Measurements from ENCODE around the gene ITGA7. TPM values are rescaled to one million over a fixed set of nuclear protein-coding genes. Genes with fewer than 3 reads are reported as not detected.

The ITGA7 gene
- total and polyA plus RNA-seq, 4 donors: 34.4 to 115 (median 66.4) TPM

DNA sequence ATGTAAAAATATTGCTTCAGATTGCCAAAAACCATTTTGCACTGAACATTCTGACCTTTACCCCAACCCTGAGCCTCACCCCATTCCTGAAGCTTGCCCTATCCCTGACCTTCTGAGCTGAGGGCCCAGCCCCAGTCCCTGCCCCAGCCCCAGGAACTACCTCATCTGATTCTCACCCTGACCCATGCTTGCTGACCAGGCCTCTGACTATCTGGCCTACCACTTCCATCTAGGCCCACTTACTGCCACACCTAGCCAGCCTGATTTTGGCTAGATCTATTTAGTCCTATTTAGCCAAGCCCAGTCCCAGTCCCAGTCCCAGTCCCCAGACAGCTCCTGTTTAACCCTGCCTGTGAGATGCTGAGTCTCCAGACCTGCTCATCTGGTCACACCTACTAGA lies 37.4 kb downstream of the ITGA7 start:
- DNase-seq (ENCODE audit: low read depth in 4 of 6, low spot score in 6 of 6): no peak
- Histone ChIP-seq H3K9me3 (ENCODE audit: control insufficient read depth, insufficient read depth, low read length) (no peaks in the 10 kb centered on the region), H3K27me3 (ENCODE audit: control insufficient read depth, insufficient read depth, low read length) (no peaks in the 10 kb centered on the region), H3K36me3 (ENCODE audit: control insufficient read depth, insufficient read depth, low read length) (no peaks in the 10 kb centered on the region), H3K4me1 (ENCODE audit: control insufficient read depth, insufficient read depth, low read length) (no peaks in the 10 kb centered on the region), H3K27ac (ENCODE audit: low read depth, low read length) (no peak overlapping the region), H3K4me3 (ENCODE audit: low read depth, low read length) (no peak overlapping the region)

DNA sequence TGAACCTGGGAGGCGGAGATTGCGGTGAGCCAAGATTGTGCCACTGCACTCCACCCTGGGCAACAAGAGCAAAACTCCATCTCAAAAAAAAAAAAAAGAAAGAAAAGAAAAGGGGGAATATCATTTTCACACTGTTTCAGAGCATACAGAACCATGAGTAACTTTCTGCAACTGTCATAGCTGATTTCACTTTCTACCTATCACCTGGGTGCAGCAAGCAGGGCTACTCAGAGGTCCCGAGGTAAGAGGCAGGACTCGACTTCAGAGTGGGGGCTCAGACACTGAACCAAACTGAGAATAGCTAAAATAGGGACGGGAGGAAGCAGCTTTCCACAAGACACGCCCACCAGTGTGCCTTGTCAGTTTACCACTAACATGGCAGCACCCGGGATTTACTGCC lies 41.2 kb downstream of the ITGA7 start:
- DNase-seq (ENCODE audit: low read depth in 4 of 6, low spot score in 6 of 6): no peak
- H3K27me3 ChIP-seq (ENCODE audit: control insufficient read depth, insufficient read depth, low read length): no peaks in the 10 kb centered on the region
- H3K27ac ChIP-seq (ENCODE audit: low read depth, low read length): no peak overlapping the region
- no peaks in the 10 kb centered on the region for H3K4me1 ChIP-seq (ENCODE audit: control insufficient read depth, insufficient read depth, low read length)
- no peak overlapping the region for H3K4me3 ChIP-seq (ENCODE audit: low read depth, low read length)
- no peaks in the 10 kb centered on the region for H3K9me3 ChIP-seq (ENCODE audit: control insufficient read depth, insufficient read depth, low read length)
- no peaks in the 10 kb centered on the region for H3K36me3 ChIP-seq (ENCODE audit: control insufficient read depth, insufficient read depth, low read length)
- WGBS (ENCODE audit: insufficient coverage): 79% methylated on average over 4 of the region's 7 CpGs

DNA sequence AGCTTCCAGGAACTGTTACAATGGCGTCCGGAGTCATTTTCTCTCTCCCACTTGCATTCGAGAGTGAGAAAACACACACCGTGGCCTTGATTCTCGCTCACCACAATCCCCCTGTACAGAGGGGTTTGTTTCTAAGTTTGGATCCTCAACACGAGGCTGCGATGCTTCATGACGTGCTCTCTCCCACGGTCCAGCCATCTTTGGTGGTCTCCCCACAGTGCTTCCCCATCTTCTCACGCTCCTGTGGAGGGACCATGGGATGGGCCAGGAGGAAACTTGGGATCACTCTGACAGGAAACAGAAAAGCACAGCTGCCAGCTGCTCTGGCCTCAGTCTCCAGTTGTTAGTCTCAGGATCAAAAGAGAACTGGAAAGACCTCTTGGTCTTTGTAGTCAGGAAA lies 42.9 kb downstream of the ITGA7 start:
- WGBS (ENCODE audit: insufficient coverage): 92% methylated on average over 5 of the region's 10 CpGs
- Histone ChIP-seq H3K4me1 (ENCODE audit: control insufficient read depth, insufficient read depth, low read length) (no peaks in the 10 kb centered on the region), H3K36me3 (ENCODE audit: control insufficient read depth, insufficient read depth, low read length) (no peaks in the 10 kb centered on the region), H3K27me3 (ENCODE audit: control insufficient read depth, insufficient read depth, low read length) (no peaks in the 10 kb centered on the region), H3K27ac (ENCODE audit: low read depth, low read length) (no peak overlapping the region), H3K4me3 (ENCODE audit: low read depth, low read length) (no peak overlapping the region), H3K9me3 (ENCODE audit: control insufficient read depth, insufficient read depth, low read length) (no peaks in the 10 kb centered on the region)
- no peak for DNase-seq (ENCODE audit: low read depth in 4 of 6, low spot score in 6 of 6)

DNA sequence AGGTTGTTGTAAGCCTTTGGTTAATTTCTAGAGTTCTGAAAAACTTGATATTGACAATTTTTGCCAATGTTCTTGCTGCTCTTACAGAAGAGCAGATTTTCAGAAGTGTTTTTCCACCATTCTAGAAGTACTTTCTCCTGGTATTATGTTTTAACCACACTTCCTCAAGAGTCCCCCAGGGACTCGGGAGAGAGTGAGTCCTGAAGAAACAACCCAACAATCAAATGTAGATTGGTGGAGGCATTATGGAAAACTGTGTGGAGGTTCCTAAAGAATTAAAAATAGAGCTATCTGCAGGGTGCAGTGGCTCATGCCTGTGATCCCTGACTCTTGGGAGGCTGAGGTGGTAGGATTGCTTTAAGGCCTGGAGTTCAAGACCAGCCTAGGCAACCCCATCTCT lies 44.3 kb downstream of the ITGA7 start:
- Histone ChIP-seq H3K27ac (ENCODE audit: low read depth, low read length) (no peak overlapping the region), H3K36me3 (ENCODE audit: control insufficient read depth, insufficient read depth, low read length) (no peaks in the 10 kb centered on the region), H3K4me1 (ENCODE audit: control insufficient read depth, insufficient read depth, low read length) (no peaks in the 10 kb centered on the region), H3K9me3 (ENCODE audit: control insufficient read depth, insufficient read depth, low read length) (no peaks in the 10 kb centered on the region), H3K4me3 (ENCODE audit: low read depth, low read length) (no peak overlapping the region), H3K27me3 (ENCODE audit: control insufficient read depth, insufficient read depth, low read length) (no peaks in the 10 kb centered on the region)
- no peak for DNase-seq (ENCODE audit: low read depth in 4 of 6, low spot score in 6 of 6)
- WGBS (ENCODE audit: insufficient coverage): no CpG with 5 or more reads among the region's 1 CpG

DNA sequence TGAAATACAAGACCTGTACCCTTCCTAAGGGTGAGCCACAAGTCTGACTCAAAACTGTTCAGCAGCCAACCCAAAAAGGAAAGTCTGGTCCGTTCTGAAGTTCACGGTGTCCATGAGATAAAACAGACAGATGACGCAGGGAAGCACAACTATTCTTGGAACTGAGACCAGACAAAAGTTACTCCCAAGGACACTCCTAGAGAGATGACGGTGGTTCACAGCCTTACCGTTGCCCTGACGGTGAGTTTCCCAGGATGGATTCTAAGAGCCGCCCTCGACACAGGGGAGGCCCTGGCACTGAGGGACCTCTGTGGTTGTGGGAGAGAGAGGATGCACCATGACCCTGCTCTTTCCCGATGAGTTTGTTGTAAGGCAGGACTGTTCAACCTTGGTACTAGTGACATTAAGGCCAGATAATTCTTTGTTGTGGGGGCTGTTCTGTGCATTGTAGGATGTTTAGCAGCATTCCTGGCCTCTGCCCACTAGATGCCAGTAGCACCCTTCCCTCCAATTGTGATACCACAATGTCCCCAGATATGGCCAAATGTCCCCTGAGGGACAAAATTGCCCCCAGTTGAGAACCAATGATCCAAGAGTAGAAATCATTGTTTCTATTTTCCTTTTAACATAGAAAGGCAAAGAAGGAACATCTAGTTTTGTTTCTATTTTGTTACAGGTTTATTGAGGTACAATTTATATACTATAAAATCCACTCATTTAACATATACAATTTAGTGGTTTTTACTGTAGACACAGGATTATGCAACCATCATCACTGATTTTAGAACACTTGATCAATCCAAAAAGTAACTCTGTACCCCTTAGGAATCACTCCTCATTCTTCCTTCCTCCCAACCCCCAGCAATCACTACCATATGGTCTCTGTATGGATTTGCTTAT lies 48.0 kb downstream of the ITGA7 start:
- DNase-seq (ENCODE audit: low read depth in 4 of 6, low spot score in 6 of 6): peak in 3 of 6 donors; percentile 12 to 42 (median 30)

DNA sequence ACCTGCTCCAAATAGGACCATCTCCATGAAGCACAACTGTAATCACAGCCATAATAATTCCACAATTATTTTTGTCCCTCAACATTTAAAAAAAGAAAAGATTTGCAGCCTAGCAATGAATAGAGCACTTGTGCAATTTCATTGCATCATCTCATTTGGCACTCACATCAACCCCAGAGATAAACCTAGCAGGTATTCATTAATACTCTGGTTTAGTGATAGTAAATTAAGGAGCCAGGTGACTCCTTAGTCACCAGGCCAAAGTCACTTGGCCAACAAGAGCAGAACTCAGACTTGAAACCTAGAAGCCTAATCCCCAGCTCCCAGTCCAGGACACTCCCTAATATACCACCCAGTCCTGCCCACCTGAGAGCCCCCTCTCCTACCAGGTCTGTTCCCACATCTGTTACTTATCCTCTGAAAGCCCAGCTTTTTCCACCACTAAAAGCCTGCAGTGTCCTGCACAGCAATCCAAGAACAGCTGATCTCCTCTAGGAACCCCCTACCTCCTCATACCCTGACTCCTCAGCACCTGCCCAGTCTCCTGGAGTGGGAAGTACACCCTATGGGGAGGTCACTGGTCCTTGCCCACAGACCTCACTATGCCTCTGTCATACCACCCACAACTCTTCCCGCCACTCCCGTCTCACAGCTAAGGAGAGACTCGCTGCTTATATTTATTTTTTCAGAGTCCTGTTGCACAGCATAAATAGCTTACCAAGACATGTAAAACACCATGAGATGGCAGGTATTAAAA lies 48.9 kb downstream of the ITGA7 start:
- no peak overlapping the region for H3K4me3 ChIP-seq (ENCODE audit: low read depth, low read length)
- no CpG with 5 or more reads among the region's 3 CpGs for WGBS (ENCODE audit: insufficient coverage)
- H3K36me3 ChIP-seq (ENCODE audit: control insufficient read depth, insufficient read depth, low read length): no peaks in the 10 kb centered on the region
- no peaks in the 10 kb centered on the region for H3K9me3 ChIP-seq (ENCODE audit: control insufficient read depth, insufficient read depth, low read length)
- DNase-seq (ENCODE audit: low read depth in 4 of 6, low spot score in 6 of 6): no peak
- no peaks in the 10 kb centered on the region for H3K27me3 ChIP-seq (ENCODE audit: control insufficient read depth, insufficient read depth, low read length)
- H3K4me1 ChIP-seq (ENCODE audit: control insufficient read depth, insufficient read depth, low read length): no peaks in the 10 kb centered on the region
- H3K27ac ChIP-seq (ENCODE audit: low read depth, low read length): no peak overlapping the region

More for the DNA sequence above, 48.0 kb downstream of the ITGA7 start:
- Histone ChIP-seq H3K9me3 (ENCODE audit: control insufficient read depth, insufficient read depth, low read length) (no peaks in the 10 kb centered on the region), H3K27me3 (ENCODE audit: control insufficient read depth, insufficient read depth, low read length) (no peaks in the 10 kb centered on the region), H3K4me3 (ENCODE audit: low read depth, low read length) (no peak overlapping the region), H3K36me3 (ENCODE audit: control insufficient read depth, insufficient read depth, low read length) (no peaks in the 10 kb centered on the region), H3K4me1 (ENCODE audit: control insufficient read depth, insufficient read depth, low read length) (no peaks in the 10 kb centered on the region), H3K27ac (ENCODE audit: low read depth, low read length) (no peak overlapping the region)
- WGBS (ENCODE audit: insufficient coverage): 67% methylated on average over 7 of the region's 9 CpGs

DNA sequence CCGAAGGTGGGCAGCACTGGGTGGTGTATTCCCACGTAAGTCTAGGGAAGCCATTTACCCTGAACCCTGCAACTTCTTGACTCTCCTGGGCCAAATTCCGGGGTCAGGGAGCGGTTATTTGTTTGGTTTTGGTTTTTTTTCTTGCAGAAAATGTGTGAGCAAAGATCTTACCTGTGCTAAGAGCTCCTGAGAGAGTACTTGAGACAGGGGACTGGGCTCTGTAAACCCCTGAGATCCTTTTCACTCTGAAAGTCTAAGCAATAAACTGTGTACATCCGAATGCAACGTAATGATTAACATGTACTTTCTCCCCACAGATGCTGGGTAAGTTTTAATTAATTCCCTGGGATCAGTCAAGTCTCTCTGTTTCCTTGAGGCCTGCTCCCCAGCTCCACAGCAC lies 49.5 kb downstream of the ITGA7 start:
- Histone ChIP-seq H3K4me3 (ENCODE audit: low read depth, low read length) (no peak overlapping the region), H3K36me3 (ENCODE audit: control insufficient read depth, insufficient read depth, low read length) (no peaks in the 10 kb centered on the region), H3K27ac (ENCODE audit: low read depth, low read length) (no peak overlapping the region), H3K9me3 (ENCODE audit: control insufficient read depth, insufficient read depth, low read length) (no peaks in the 10 kb centered on the region), H3K4me1 (ENCODE audit: control insufficient read depth, insufficient read depth, low read length) (no peaks in the 10 kb centered on the region), H3K27me3 (ENCODE audit: control insufficient read depth, insufficient read depth, low read length) (no peaks in the 10 kb centered on the region)
- WGBS (ENCODE audit: insufficient coverage): 61% methylated on average over 3 of the region's 6 CpGs
- peak in 1 of 6 donors; percentile 15 for DNase-seq (ENCODE audit: low read depth in 4 of 6, low spot score in 6 of 6)

DNA sequence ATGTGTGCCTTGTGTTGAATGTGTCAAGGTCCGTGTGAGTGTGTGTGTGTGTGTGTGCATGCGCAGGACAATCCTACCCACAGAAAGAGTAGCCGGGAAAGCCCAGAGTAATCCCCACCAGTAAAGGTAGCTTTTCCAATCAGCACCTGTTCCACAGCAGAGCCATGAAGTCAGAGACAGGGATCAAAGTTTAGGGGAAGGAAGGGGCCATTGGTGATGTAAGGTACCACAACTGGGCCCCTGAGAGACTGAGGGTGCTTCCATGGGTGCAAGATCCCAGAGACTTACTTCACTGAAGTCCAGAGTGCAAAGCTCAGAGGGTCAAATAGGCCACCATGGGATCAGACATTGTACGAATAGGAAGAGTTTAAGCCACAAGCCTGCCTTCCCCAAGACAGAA lies 50.5 kb downstream of the ITGA7 start:
- no peak for DNase-seq (ENCODE audit: low read depth in 4 of 6, low spot score in 6 of 6)
- Histone ChIP-seq H3K4me3 (ENCODE audit: low read depth, low read length) (no peak overlapping the region), H3K27me3 (ENCODE audit: control insufficient read depth, insufficient read depth, low read length) (no peaks in the 10 kb centered on the region), H3K27ac (ENCODE audit: low read depth, low read length) (no peak overlapping the region), H3K9me3 (ENCODE audit: control insufficient read depth, insufficient read depth, low read length) (no peaks in the 10 kb centered on the region), H3K36me3 (ENCODE audit: control insufficient read depth, insufficient read depth, low read length) (no peaks in the 10 kb centered on the region), H3K4me1 (ENCODE audit: control insufficient read depth, insufficient read depth, low read length) (no peaks in the 10 kb centered on the region)
- WGBS (ENCODE audit: insufficient coverage): 100% methylated on average over 1 of the region's 4 CpGs

DNA sequence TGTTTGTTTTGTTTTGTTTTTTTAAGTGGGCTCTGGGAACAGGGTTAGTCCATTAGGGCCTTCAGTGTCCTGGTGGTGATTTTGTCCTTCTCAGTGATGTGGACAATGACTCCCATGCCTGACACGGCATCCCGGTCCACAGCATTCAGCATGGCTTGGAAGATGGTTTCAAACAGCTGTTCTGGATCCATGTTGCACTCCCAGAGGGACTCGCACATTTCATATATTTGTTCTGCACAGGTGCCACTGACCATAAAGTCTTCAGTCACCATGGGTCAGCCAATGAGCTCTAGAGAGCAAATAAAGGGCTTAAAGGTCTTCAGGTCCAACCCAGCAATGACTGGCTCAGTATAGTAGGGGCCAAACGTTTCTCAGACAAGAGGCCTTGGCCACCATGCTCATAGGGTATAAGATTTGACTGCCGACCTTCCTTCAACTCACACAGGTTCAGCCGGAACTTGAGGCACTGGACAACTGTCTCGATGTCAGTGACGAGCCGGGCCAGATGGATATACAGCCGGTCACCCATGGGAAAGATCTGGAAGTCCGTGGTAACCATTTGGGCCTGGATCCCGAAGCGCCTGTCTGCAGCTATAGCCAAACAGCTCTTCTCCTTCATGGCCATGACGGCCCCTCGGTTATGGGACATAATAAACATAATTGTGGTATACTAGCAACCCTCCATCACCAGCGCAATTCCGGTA lies 53.0 kb downstream of the ITGA7 start:
- no peak overlapping the region for H3K27ac ChIP-seq (ENCODE audit: low read depth, low read length)
- H3K4me1 ChIP-seq (ENCODE audit: control insufficient read depth, insufficient read depth, low read length): no peaks in the 10 kb centered on the region

More for the DNA sequence above, 53.0 kb downstream of the ITGA7 start:
- 91% methylated on average over 13 of the region's 17 CpGs for WGBS (ENCODE audit: insufficient coverage)
- DNase-seq (ENCODE audit: low read depth in 4 of 6, low spot score in 6 of 6): no peak
- Histone ChIP-seq H3K36me3 (ENCODE audit: control insufficient read depth, insufficient read depth, low read length) (no peaks in the 10 kb centered on the region), H3K9me3 (ENCODE audit: control insufficient read depth, insufficient read depth, low read length) (no peaks in the 10 kb centered on the region), H3K4me3 (ENCODE audit: low read depth, low read length) (no peak overlapping the region), H3K27me3 (ENCODE audit: control insufficient read depth, insufficient read depth, low read length) (no peaks in the 10 kb centered on the region)
